Mesothelial cell of epicardium (in vitro differentiated cells): ENCODE measurements around the gene OR52E5. TPM values are rescaled to one million over a fixed set of nuclear protein-coding genes. Genes with fewer than 3 reads are reported as not detected.

ENCODE experiments used
- DNase-seq, 2 experiments: peaks; one replicate each; pipeline ENCODE4 v3.0.0; 2021; ENCODE audit warnings: low spot score in 2 of 2; ENCODE audit not compliant: unreplicated experiment in 2 of 2
- H3K27ac Mint-ChIP-seq: 2 replicates; pipeline ENCODE4 v1.8.0; 2021; ENCODE audit warnings: mixed read lengths
- H3K27me3 Mint-ChIP-seq: 2 replicates; pipeline ENCODE4 v1.8.0; 2021; ENCODE audit warnings: low read depth, mixed read lengths
- H3K36me3 Mint-ChIP-seq: 2 replicates; pipeline ENCODE4 v1.8.0; 2021; ENCODE audit warnings: mixed read lengths
- H3K4me1 Mint-ChIP-seq: 2 replicates; pipeline ENCODE4 v1.8.0; 2021; ENCODE audit warnings: mixed read lengths
- H3K4me3 Mint-ChIP-seq: 2 replicates; pipeline ENCODE4 v1.8.0; 2021; ENCODE audit warnings: mild to moderate bottlenecking, moderate library complexity, mixed read lengths
- H3K9me3 Mint-ChIP-seq: 2 replicates; pipeline ENCODE4 v1.8.0; 2021; ENCODE audit warnings: mixed read lengths
- CTCF ChIP-seq: fragments of 200-600 bp; sonication (generic); IDR thresholded peaks from one replicate; pipeline ENCODE4 v1.5.0; 2021; ENCODE audit warnings: antibody characterized with exemption; ENCODE audit not compliant: unreplicated experiment
- total RNA-seq: library from RNA; stranded (reverse); gene quantifications from 3 replicates; pipeline ENCODE4 v1.2.1, GENCODE V29; 2021

OR52E5 gene
- total RNA-seq, result not detected in 3 replicates

GRCh38 chr11:5892908-5893307 is at the start of gene OR52E5:
Gene OR52E5, plus strand, starts transcription at chr11:5893208. Its CDS starts 7,569 bp downstream, at chr11:5900777.
- Mint-ChIP-seq H3K27me3 (peaks cover 6% of the 10 kb centered on the region), H3K9me3 (no peaks in the 10 kb centered on the region), H3K36me3 (no peaks in the 10 kb centered on the region), H3K27ac (no peak within 1 kb of the TSS), H3K4me1 (no peaks in the 10 kb centered on the region), H3K4me3 (no peak within 1 kb of the TSS)
- no peak for TF ChIP-seq CTCF
- no peak for DNase-seq

DNA sequence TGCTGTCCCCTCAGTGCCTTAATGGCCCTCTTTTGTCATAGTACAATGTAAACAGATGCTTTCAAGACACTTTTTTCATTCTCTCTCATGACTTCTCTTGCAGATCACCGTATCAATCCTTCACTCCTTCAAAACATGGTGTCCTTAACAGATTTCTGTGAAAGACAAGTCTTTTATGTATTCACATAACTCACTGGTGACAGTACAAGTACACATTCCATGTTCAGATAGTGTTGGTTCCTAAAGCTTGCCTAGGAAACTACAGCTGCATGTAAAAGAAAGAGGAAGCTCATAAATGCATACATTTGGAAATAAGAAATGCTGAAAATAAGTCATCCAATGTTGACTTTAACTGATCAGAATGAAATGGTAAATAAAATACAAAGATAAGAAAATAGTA is 46.3 kb upstream of the OR52E5 start:
- DNase-seq, result no peak
- peaks cover 1% of the 10 kb centered on the region for H3K9me3 Mint-ChIP-seq
- no peak for TF ChIP-seq CTCF
- H3K27me3 Mint-ChIP-seq, result no peaks in the 10 kb centered on the region
- H3K36me3 Mint-ChIP-seq, result no peaks in the 10 kb centered on the region
- H3K27ac Mint-ChIP-seq, result no peak overlapping the region
- no peak overlapping the region for H3K4me3 Mint-ChIP-seq
- H3K4me1 Mint-ChIP-seq, result no peaks in the 10 kb centered on the region

- H3K9me3 Mint-ChIP-seq, result peaks cover 10% of the 10 kb centered on the region
- no peaks in the 10 kb centered on the region for H3K27me3 Mint-ChIP-seq
- no peaks in the 10 kb centered on the region for H3K4me1 Mint-ChIP-seq
- H3K27ac Mint-ChIP-seq, result no peak overlapping the region
- TF ChIP-seq CTCF, result no peak
- DNase-seq, result no peak
- H3K4me3 Mint-ChIP-seq, result no peak overlapping the region
- no peaks in the 10 kb centered on the region for H3K36me3 Mint-ChIP-seq
These were observed 45.3 kb upstream of the OR52E5 start for GRCh38 chr11:5847711-5848110.

- Mint-ChIP-seq H3K27ac (no peak overlapping the region), H3K36me3 (no peaks in the 10 kb centered on the region), H3K9me3 (peaks cover 21% of the 10 kb centered on the region), H3K4me1 (no peaks in the 10 kb centered on the region), H3K4me3 (no peak overlapping the region), H3K27me3 (no peaks in the 10 kb centered on the region)
- no peak for TF ChIP-seq CTCF
- DNase-seq, result no peak
These were observed 42.0 kb upstream of the OR52E5 start for GRCh38 chr11:5851002-5851401.

- H3K4me1 Mint-ChIP-seq, result no peaks in the 10 kb centered on the region
- peaks cover 19% of the 10 kb centered on the region for H3K27me3 Mint-ChIP-seq
- no peaks in the 10 kb centered on the region for H3K36me3 Mint-ChIP-seq
- no peak within 1 kb of the TSS for H3K27ac Mint-ChIP-seq
- DNase-seq, result no peak
- TF ChIP-seq CTCF, result no peak
- H3K9me3 Mint-ChIP-seq, result peaks cover 12% of the 10 kb centered on the region
- no peak within 1 kb of the TSS for H3K4me3 Mint-ChIP-seq
These were observed 35.4 kb upstream of the OR52E5 start, which contains the start of gene OR52E8 for GRCh38 chr11:5857590-5857989. Gene OR52E8, minus strand, starts transcription at chr11:5857690. Its CDS starts 0 bp downstream, at chr11:5857690.

DNA sequence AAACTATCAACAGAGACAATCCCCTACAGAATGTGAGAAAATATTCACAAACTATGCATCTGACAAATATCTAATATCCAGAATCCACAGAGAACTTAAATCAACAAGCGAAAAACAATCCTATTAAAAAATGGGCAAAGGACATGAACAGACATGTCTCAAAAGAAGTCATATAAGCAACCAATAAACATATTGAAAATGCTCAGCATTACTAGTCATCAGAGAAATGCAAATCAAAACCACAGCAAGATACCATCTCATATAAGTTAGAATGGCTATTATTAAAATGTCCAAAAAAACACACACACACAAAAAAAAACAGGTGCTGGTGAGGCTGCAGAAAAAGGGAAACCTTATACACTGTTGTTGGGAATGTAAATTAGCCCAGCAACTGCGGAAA is 27.2 kb upstream of the OR52E5 start:
- H3K4me3 Mint-ChIP-seq, result no peak overlapping the region
- no peaks in the 10 kb centered on the region for H3K4me1 Mint-ChIP-seq
- peaks cover 16% of the 10 kb centered on the region for H3K9me3 Mint-ChIP-seq
- no peaks in the 10 kb centered on the region for H3K36me3 Mint-ChIP-seq
- H3K27me3 Mint-ChIP-seq, result peaks cover 10% of the 10 kb centered on the region
- no peak for DNase-seq
- no peak for TF ChIP-seq CTCF
- no peak overlapping the region for H3K27ac Mint-ChIP-seq
